NOMO-1 (cell line): ENCODE results near the gene VWA3B.
"Not testable (repeated sequence)": the region's sequence is repeated elsewhere in the genome, so short reads cannot be mapped to it uniquely, and the experiment has no call there.

ENCODE experiments used
- DNase-seq, 2 experiments: peaks; one replicate each; lab custom pipeline; 2025; ENCODE audit not compliant: unreplicated experiment in 2 of 2; lab: John Stamatoyannopoulos, UW

Gene VWA3B

DNA sequence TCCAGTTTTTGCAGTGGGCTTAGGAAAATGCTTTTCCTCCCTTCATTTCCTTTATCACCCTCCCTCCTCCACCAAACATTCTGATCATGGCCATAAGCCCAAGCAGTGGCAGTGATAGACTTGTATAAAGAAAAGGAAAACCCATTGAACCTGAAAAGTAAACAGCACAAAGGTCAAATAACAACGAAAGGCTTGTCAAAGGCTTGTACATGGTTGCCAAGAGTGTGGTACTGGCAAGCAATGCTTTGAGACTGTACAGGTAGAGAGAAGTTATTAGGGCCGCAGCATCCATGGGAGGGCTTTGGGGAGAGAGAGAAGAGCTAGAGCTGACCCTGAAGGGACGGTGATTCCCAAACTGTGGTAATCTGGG is 2.1 kb upstream of the VWA3B start:
- no peak for DNase-seq

- no peak for DNase-seq
Measured at GRCh38 chr2:98085649-98086048, 1.3 kb upstream of the VWA3B start.

DNA sequence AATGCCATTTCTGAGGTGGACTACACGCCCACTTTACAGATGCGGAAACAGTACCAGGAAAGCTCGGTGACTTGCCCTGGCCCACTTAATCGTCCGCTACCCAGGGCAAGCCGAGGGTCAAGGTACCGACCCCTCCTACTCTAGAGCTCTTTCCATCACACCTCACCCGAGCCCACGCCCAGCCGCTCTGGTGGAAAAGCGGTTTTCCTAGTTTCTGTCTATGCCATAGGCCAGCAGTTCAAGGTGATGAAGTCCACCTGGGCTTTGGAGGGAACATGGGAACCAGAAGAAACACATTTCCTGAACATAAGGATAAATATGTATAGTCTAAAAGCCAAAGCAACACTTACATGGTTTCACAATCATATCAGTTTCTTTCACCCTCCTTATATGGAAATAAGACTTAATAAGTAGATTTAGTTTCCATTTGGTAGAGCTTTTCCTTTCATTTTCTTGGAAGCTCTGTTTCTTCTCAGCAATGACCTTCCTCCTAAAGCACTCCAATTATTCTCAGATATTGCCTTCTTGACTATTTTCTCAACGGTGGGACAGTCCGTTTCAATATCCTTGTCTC is 567 bp downstream of the VWA3B start:
- peak in 1 of 2 experiments; percentile 34 for DNase-seq

- DNase-seq: peak; percentile 91 to 96
Measured at GRCh38 chr2:98088261-98088660, 1.3 kb downstream of the VWA3B start.

GRCh38 chr2:98089941-98090340 is 3.0 kb downstream of the VWA3B start:
- DNase-seq: peak in 1 of 2 experiments; percentile 28

DNA sequence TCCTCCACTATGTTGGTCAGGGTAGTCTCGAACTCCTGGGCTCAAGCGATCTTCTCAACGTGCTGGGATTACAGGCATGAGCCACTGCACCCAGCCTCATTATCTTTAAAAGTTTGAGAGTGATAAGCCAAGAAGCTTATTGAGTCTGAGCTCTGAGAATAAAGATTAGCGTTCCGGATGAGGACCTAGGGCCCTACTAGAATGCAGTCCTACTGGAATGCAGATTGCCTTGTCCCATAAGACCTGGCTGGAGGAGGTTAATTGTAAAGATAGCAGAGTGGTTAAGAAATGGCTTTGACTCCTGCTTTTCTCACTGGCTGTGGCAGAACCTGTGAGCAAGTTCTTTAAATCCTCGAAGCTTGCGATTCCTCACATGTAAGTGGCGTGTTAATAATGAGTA is 4.0 kb downstream of the VWA3B start:
- no peak for DNase-seq

DNA sequence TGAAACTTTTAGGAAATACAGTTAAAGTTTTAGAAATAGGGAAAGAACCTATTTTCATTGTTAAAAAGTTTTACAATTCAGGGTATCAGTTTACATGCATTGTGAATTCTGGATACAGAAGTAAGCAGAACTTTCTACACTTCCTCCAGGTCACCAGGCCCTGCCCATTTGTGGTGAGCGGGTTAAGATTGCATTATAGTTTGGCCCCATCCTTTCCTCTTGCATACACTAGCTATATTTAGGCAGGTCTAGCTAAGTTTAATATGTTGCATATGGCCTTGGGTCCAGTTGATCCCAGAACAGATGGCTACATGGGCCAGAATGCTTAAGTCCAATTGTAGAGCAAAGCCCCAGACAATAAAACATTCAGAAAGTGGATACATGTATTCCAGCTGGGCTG is 4.8 kb downstream of the VWA3B start:
- DNase-seq: peak; percentile 88 to 92

DNA sequence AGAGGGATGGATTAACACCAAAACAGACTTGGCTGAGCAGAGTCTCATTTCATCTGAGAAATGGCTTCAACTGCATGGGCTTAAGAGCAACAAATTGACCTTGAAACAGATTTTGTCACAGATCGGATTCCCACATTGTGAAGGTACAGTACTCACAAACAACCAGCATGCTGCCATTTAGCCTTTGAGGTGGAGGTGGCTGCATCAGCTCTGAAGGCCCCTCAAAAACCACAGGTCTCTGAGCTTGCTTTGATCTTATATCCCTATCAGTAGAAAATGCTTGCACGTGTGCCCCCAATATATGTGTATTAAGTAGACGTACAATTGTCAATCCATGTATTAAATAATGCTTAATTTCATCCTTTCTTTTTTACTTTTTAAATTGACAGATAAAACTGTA is 6.2 kb downstream of the VWA3B start:
- no peak for DNase-seq

- DNase-seq: peak in 1 of 2 experiments; percentile 7
Measured at GRCh38 chr2:98093611-98094010, 6.6 kb downstream of the VWA3B start.

GRCh38 chr2:98099939-98100743 is 13.2 kb downstream of the VWA3B start:
- no peak for DNase-seq

GRCh38 chr2:98102315-98102714 is 15.3 kb downstream of the VWA3B start:
- not testable (repeated sequence) for DNase-seq

GRCh38 chr2:98102878-98103277 is 15.9 kb downstream of the VWA3B start:
- DNase-seq: no peak

DNA sequence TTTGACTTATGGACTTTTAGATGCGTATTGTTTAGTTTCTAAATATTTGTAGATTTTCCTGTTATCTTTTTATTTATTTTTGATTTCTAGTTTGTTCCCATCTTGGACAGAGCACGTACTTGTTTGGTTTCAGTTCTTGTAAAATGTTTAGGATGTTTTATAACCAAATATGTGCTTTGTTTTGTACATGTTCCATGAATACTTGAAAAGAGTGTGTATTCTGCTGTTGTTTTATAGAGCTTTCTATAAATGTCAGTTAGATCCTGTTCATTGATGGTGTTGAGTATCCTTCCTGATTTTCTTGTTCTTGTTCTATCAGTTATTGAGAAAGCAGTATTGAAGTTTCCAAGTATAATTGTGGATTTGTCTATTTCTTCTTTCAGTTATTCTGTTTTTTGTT is 21.1 kb downstream of the VWA3B start:
- no peak for DNase-seq

DNA sequence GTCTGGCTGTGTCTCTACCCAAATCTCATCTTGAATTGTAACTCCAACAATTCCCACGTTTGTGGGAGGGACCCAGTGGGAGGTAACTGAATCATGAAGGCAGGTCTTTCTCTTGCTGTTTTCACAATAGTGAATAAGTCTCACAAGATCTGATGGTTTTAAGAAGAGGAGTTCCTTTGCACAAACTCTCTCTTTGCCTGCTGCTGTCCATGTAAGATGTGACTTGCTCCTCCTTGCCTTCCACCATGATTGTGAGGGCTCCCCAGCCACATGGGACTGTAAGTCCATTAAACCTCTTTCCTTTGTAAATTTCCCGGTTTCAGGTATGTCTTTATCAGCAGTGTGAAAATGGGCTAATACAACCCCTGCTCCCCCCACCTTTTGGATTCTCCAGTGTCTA is 23.8 kb downstream of the VWA3B start:
- no peak for DNase-seq

- no peak for DNase-seq
Measured at GRCh38 chr2:98114643-98115330, 27.8 kb downstream of the VWA3B start.

DNA sequence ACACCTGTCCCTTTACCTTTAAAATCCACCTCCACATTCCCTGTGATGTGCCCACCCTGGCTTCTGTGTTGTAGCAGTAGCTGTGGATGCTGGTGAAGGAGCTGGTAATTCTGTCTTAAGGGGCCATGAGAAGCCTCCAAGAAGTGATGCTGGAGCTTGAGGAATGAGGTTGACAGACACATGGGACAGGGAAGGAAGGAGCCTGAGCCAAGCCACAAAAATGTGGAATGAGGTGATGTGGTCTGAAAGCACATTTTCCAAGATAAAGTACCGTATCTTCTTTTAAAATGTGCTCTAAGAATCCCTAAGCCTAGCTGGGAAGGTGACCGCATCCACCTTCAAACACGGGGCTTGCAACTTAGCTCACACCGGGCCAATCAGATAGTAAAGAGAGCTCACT is 31.2 kb downstream of the VWA3B start:
- no peak for DNase-seq

- no peak for DNase-seq
Measured at GRCh38 chr2:98118852-98119251, 31.9 kb downstream of the VWA3B start.

DNA sequence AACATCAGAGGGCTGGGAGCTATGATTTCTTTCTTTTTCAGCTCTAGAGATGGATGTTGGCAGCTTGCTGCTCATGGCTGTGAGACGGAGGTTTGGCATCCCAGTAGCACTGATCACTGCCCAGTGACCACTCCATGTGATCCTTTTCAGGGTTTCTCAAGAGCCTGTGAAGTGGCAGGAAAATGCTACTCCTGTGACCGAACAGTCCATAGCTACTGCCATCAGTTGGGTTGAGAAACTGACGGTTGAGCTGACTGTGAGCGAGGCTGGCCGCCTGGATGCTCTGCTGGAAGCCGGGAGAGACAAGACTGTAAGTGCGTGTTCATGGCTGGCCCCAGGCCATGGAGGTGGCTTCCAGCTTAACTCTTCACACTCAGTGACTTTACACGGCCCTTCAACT is 34.2 kb downstream of the VWA3B start:
- no peak for DNase-seq

GRCh38 chr2:98122524-98122923 is 35.6 kb downstream of the VWA3B start:
- DNase-seq: no peak

DNA sequence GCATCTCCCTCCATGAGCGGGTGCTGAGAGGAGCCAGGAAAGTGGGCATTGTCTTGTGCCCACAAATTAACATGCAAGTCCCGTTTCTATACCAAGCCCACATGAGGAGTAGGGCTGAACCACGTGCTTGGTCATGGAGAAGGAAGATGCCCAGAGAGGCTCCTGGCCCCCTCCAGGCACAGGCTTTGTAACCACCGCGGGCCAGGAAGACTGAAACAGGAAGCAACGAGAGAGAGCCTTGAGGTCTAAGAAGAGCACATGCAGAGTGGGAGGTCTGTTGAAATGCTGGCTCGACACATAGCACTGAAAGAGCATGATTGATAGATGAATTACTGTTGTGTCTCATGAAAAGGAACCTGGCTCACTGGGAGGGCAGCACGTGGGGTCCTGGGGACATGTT is 36.3 kb downstream of the VWA3B start:
- DNase-seq: peak; percentile 66 to 75

DNA sequence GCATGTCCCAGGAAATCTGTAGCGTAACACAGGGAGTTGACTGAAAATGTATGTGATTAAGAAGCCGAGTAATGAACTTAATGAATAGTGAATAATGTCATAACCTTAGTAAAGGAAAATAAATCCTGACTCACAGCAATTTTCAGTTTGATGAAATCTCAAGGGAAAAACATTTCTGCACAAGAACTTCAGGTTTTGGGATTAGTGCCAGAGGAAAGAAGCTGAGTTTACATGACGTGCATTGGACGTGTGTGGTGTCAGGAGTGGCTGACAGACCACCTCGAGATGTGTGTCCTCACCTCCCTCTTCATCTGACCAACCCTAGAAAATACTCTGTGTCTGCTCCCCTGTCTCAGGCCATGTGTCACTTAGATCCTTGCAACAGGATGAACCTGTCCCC is 39.1 kb downstream of the VWA3B start:
- DNase-seq: no peak
